ENCODE measurements around the gene PTTG1.

- no peak for TF ChIP-seq POLR2AphosphoS5 (IDR thresholded peaks at IDR 0.05; ENCODE audit: low read depth, low read length)
- no peak for TF ChIP-seq REST (IDR thresholded peaks at IDR 0.05; ENCODE audit: insufficient read depth in 1 of 2, low read depth in 2 of 2, low read length in 2 of 2)
- TF ChIP-seq SIN3A (IDR thresholded peaks at IDR 0.05; ENCODE audit: borderline replicate concordance, insufficient read depth, low read length): no peak
- no peak for TF ChIP-seq TAF1 (IDR thresholded peaks at IDR 0.05; ENCODE audit: borderline replicate concordance, insufficient read depth, low read length)
- no peak for TF ChIP-seq FOXP2 (optimal IDR thresholded peaks at IDR 0.05; ENCODE audit: borderline replicate concordance, extremely low read depth, extremely low read length, insufficient read depth)
Observed at GRCh38 chr5:160464466-160464797, 42.8 kb downstream of the PTTG1 start.

Data from PFSK-1 (cell line).